ENCODE measurements around the gene GABBR2. TPM values are rescaled to one million over a fixed set of nuclear protein-coding genes. Genes with fewer than 3 reads are reported as not detected.

The GABBR2 gene
- total RNA-seq, 1 experiment from 2014 or later: 0.33 TPM

DNA sequence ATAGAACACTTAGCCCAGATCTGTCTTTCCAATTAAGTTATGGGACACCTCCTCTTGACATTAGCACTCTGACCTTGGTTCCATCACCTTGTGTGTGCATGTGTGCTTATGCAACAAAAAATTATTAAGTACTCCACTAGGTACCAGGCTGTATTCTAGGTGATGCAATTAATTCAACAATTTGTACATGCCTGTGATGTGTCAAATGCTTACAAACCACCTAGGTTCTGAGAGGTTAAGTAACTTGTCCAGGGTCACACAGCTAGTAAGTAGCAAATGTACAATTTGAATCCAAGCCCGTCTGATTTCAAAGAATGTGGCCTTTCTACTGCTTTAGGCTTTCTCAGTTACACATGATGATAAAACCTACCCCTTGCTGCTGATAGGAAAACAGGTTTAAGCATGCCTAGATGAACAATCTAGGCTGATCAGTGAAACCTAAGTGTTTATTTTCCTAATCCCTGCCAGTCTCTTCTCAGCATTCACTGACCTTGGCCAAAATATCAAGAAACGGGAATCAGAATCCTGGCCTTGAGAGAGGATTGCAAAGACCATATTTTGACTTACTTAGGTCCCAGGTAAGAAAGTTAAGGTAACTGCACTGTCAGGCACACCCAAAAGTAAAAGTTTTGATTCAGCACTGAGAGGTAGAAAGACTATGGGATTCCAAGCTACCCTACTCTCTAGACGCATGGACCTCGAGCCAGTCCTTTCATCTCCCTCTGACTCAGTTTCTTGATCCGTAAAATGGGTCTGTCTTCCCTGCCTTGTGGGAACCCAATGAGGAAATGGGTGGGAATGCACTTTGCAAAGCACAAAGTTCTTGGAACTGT, 454.3 kb downstream of the GABBR2 start:
- H3K4me3 Mint-ChIP-seq (ENCODE audit: low read depth, unreplicated experiment): peak overlapping the region; percentile 82
- H3K27ac Mint-ChIP-seq (ENCODE audit: unreplicated experiment): peak overlapping the region; percentile 27
- H3K4me1 Mint-ChIP-seq (ENCODE audit: low read depth, unreplicated experiment): peaks cover 43% of the 10 kb centered on the region
- no peaks in the 10 kb centered on the region for H3K27me3 Mint-ChIP-seq (ENCODE audit: unreplicated experiment)
- DNase-seq: no peak
- TF ChIP-seq, protein P1, sequence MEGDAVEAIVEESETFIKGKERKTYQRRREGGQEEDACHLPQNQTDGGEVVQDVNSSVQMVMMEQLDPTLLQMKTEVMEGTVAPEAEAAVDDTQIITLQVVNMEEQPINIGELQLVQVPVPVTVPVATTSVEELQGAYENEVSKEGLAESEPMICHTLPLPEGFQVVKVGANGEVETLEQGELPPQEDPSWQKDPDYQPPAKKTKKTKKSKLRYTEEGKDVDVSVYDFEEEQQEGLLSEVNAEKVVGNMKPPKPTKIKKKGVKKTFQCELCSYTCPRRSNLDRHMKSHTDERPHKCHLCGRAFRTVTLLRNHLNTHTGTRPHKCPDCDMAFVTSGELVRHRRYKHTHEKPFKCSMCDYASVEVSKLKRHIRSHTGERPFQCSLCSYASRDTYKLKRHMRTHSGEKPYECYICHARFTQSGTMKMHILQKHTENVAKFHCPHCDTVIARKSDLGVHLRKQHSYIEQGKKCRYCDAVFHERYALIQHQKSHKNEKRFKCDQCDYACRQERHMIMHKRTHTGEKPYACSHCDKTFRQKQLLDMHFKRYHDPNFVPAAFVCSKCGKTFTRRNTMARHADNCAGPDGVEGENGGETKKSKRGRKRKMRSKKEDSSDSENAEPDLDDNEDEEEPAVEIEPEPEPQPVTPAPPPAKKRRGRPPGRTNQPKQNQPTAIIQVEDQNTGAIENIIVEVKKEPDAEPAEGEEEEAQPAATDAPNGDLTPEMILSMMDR (IDR thresholded peaks at IDR 0.05; ENCODE audit: unreplicated experiment): no peak
- intact Hi-C loops (cut with micrococcal nuclease; ENCODE audit: unreplicated experiment): loop anchor here (5.0 kb wide), 1 partner anchor 62 kb away; the partner anchor contains the start of gene CORO2A
- BruUV-seq (replicated peaks): TSS peak; percentile 67
- H3K9me3 Mint-ChIP-seq (ENCODE audit: low read depth, unreplicated experiment): no peaks in the 10 kb centered on the region
- peaks cover 33% of the 10 kb centered on the region for H3K36me3 Mint-ChIP-seq (ENCODE audit: insufficient read depth, unreplicated experiment)
- CTCF ChIA-PET: interaction anchor here (1.1 to 1.4 kb wide), 2 partner anchors 9 to 35 kb away, joined by 3 to 6 read pairs; no protein-coding TSS in a partner anchor

DNA sequence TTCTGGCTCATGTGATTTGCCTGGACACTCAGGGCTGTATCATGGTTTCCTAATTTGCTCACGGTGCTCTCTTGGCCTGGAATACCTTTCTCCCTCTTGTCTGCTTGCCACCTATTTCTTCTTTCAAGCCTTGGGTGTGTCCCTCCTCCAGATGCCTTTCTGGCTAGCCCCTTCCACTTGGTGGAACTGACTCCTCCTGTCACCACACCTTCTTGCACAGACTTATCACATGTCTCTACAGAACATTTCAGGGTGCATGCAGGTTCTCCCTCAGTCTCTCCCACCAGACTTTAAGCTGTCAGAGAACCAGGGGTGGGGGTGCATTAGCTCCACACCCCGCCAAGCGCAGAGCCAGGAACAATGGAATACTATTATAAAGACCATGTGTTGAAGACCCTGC, 455.2 kb downstream of the GABBR2 start:
- peaks cover 51% of the 10 kb centered on the region for H3K4me1 Mint-ChIP-seq (ENCODE audit: low read depth, unreplicated experiment)
- H3K4me3 Mint-ChIP-seq (ENCODE audit: low read depth, unreplicated experiment): peak overlapping the region; percentile 3
- TF ChIP-seq, protein P1 (IDR thresholded peaks at IDR 0.05; ENCODE audit: unreplicated experiment): no peak
- peak overlapping the region; percentile 19 for H3K27ac Mint-ChIP-seq (ENCODE audit: unreplicated experiment)
- no peak for DNase-seq
- BruUV-seq (replicated peaks): no TSS peak
- H3K9me3 Mint-ChIP-seq (ENCODE audit: low read depth, unreplicated experiment): no peaks in the 10 kb centered on the region
- CTCF ChIA-PET: no interaction called here
- no peaks in the 10 kb centered on the region for H3K27me3 Mint-ChIP-seq (ENCODE audit: unreplicated experiment)
- H3K36me3 Mint-ChIP-seq (ENCODE audit: insufficient read depth, unreplicated experiment): peaks cover 33% of the 10 kb centered on the region
- intact Hi-C loops (cut with micrococcal nuclease; ENCODE audit: unreplicated experiment): no loop called here

DNA sequence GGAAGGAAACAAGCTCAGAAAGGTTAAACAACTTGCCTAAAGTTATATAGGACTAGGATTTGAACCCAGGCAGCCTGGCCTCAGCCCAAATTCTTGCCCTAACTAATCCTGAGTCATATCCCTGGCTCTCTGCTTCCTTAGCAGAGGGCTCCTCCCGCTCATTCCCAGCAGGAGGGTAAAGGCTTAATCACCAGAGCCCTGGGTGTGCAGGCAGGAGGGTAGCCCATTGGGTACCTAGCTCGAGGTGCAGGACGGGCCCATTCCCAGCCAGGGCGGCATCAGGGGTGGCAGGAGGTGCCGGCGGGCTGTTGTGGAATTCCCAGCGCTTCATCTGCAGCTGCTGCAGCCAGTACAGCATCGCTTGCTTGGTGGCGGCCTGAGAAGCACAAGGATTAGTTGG, 457.2 kb downstream of the GABBR2 start:
- DNase-seq: peak; percentile 17
- Mint-ChIP-seq H3K36me3 (ENCODE audit: insufficient read depth, unreplicated experiment) (peaks cover 29% of the 10 kb centered on the region), H3K9me3 (ENCODE audit: low read depth, unreplicated experiment) (no peaks in the 10 kb centered on the region), H3K4me3 (ENCODE audit: low read depth, unreplicated experiment) (peak overlapping the region; percentile 2), H3K27ac (ENCODE audit: unreplicated experiment) (peak overlapping the region; percentile 57), H3K27me3 (ENCODE audit: unreplicated experiment) (no peaks in the 10 kb centered on the region), H3K4me1 (ENCODE audit: low read depth, unreplicated experiment) (peaks cover 55% of the 10 kb centered on the region)
- CTCF ChIA-PET: interaction anchor here (0.7 kb wide), 1 partner anchor 152 kb away, joined by 3 read pairs; no protein-coding TSS in a partner anchor
- intact Hi-C loops (cut with micrococcal nuclease; ENCODE audit: unreplicated experiment): no loop called here
- TF ChIP-seq, protein P1 (IDR thresholded peaks at IDR 0.05; ENCODE audit: unreplicated experiment): no peak
- BruUV-seq (replicated peaks): no TSS peak

DNA sequence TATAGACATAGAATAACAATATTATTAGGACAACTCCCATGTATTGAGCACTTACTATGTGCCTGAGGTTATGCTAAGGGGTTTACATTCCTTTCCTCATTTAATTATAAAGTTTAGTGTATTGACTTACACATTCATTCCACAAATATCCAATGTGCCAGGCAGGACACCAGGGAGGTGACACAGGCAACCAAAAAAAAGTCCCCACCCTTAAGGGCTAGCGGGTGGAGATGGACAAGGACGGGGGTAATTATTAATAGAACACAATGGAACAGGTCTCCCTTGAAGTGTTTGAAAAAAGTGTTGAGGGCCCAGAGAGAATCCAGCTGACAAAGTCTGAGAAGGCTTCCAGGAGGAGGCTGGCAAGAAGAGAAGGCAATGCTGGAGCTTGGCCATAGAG, 459.0 kb downstream of the GABBR2 start:
- Mint-ChIP-seq H3K36me3 (ENCODE audit: insufficient read depth, unreplicated experiment) (peaks cover 12% of the 10 kb centered on the region), H3K4me3 (ENCODE audit: low read depth, unreplicated experiment) (peak overlapping the region; percentile 29), H3K27ac (ENCODE audit: unreplicated experiment) (peak overlapping the region; percentile 57), H3K27me3 (ENCODE audit: unreplicated experiment) (no peaks in the 10 kb centered on the region), H3K9me3 (ENCODE audit: low read depth, unreplicated experiment) (no peaks in the 10 kb centered on the region), H3K4me1 (ENCODE audit: low read depth, unreplicated experiment) (peaks cover 55% of the 10 kb centered on the region)
- TF ChIP-seq, protein P1 (IDR thresholded peaks at IDR 0.05; ENCODE audit: unreplicated experiment): no peak
- intact Hi-C loops (cut with micrococcal nuclease; ENCODE audit: unreplicated experiment): no loop called here
- CTCF ChIA-PET: no interaction called here
- no peak for DNase-seq
- no TSS peak for BruUV-seq (replicated peaks)
